HG02623 (cell line): ENCODE data around the gene LEMD2.
A peak's percentile ranks its signal among the peaks of the same experiment; 100 is the strongest.
"Not testable (repeated sequence)": the region's sequence is repeated elsewhere in the genome, so short reads cannot be mapped to it uniquely, and the experiment has no call there.

ENCODE experiments used
- ATAC-seq: cut with Tn5 transposase; IDR thresholded peaks from one replicate; pipeline ENCODE4 v1.9.1; 2021; ENCODE audit warnings: moderate library complexity; ENCODE audit not compliant: unreplicated experiment

Gene LEMD2

DNA sequence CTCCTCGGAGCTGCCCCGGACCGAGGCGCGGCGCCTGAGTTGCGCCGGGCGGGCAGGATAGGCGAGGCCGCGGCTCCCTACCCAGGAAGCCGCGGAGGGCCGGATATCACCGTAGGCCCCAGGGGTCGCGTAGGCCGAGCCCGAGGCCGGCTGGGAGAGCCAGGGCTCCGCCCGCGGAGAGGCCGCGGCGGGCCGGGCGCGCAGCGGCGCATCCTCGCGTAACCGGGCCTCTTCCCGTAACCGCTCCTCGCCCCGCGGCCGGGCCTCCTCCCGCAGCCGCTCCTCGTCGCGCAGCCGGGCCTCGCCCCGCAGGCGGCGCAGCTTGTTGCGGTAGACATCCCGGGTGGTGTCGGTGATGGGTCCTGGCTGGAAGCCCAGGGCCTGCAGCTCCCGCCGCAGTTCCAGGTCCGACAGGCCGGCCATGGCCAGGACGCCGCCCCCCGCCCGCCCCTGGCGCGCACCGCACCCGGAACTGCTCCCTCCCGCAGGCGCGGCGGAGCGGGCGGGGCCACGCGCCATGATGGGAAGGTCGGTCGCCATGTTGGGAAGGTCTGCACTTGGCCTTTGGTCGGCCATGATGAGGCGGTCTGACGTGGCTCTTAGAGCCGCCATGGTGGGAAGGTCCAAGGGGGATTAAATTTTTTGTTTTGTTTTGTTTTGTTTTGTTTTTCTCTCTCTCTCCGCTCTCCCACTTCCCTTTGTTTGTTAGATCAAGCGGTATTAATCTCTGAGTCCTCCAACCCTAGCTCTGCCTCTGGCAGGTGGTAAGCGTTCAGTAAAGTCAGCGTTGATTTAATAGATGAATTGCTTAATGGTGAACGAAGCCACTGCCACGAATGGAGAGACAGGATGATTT, at the start of gene LEMD2:
Gene LEMD2 (minus strand): TSS at position 437 of the 856 bp plus-strand sequence. CDS start 14 bp downstream, at position 423.
- ATAC-seq, result peak; percentile 71

DNA sequence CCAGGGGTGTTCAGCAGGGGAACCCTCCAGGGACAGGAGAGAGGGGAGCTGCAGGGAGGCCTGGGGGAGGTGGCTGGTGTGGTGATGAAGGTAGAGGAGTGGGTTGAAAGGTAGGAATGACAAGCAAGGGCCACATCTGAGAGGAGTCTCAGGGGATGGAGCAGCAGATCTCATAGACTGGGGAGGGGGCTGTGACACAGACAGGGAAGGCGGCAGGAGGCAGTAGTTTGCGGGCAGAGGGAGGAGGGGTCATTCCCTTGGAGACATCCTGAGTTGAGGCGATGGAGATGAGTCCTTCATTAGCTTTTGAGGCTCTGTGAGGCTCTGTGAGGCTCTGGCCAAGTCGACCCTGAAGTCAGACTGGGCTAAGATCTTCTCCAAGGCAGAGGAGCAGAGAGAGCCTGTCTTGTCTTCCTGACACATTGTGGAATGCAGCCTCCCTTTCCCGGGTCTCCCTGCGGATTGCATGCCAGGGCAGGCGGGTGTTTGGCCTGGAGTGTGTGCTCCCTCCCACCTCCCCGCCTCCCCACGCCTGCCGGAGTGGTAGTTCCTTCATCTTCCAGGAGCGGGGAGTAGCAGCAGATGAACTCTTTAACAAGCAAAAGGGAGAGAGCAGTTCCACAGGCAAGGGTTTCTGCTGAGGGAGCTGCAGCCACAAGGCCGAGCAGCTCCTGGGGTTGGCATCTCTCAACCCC, 49.2 kb upstream of the LEMD2 start:
- no peak for ATAC-seq

DNA sequence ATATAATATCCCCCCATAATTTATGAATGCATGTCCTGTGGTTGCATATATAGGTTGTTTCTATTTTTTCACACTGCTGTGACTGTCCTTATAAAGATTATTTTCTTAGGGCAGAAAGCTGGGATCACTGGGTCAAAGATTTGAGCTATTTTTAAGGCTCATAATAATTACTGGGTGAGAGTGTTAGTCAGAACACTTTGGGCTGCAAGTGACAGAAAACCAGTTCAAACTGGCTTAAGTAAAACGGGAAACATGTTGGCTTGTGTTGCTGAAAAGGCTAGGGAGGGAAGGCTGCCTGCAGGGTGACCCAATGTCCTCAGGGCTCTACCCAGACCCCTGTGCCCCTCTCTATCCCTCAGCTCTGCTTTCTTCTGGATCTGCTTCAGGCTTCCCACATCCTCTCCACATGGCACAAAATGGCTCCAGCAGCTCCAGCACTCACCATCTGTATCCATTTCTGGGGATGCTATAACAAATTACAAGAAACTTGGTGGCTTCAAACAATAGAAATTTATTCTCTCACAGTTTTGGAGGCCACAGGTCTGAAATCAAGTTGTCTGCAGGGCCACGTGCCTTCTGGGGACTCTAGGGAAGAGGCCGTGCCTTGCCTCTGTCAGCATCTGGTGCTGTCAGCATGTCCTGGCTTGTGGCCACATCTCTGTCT, 48.0 kb upstream of the LEMD2 start:
- no peak for ATAC-seq

DNA sequence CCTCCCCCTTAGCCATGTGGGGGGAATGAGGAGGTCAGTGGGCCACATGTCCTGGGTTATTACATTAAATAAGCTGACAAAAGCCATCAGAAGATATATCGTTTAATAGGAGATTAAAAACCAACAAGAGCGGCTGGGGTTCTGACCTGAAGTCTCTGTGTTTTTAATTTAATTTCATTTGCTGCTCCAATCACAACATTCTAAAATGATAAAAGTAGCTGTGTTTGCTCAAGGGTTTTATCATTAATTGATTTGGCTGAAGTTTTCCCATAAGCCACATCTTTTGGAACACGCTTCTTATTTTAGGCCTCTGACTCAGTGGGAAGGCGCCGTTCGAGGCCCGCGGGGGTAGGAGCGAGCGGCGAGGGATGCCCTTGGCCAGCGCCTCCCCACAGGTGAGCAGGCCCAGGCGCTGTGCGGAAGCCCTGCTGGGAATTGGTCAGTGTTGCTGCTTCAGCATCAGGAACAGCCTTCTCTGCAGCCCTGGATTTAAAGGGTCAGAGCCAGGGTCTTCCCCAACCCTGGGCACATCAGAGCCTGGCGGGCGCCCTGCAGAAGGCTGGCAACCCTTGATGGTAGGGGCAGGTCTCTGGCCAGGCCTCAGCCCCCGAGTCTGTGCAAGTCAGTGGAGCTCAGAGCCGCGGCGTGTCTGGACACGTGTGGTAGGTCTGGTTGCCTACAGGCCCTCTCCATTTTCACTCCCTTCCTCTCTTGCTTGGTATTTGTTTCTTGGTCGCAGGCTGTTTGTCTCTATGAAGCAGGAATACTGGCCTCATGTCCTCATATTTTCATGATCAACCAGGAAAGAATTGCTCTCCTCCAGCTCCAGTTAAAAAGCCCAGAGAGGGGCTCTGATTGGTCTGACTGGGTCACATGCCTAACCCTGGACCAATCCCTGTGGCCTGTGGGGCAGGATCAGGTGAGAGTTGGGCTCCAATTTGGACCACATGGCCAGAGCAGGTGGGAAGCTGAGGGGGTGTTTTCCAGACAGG, 45.8 kb upstream of the LEMD2 start:
- ATAC-seq, result no peak

DNA sequence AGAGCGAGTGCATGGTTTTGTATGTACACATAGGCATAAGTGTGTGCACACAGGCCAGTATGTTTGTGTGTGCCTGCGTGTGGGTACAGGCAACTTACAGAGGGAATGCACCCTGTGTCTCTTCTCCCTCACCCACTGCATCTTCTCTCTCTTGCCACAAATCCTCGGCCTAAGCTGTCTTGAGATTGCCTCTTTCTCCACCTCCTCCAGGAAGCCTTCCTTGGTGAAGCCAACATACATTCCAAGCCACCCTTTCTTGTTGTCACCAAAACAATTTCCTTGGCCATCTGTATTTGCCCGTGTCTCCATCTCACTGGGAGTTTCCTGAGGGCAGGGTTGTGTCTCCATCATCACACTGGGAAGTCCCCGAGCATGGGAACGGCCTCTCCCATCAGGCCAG, 44.7 kb upstream of the LEMD2 start:
- no peak for ATAC-seq

DNA sequence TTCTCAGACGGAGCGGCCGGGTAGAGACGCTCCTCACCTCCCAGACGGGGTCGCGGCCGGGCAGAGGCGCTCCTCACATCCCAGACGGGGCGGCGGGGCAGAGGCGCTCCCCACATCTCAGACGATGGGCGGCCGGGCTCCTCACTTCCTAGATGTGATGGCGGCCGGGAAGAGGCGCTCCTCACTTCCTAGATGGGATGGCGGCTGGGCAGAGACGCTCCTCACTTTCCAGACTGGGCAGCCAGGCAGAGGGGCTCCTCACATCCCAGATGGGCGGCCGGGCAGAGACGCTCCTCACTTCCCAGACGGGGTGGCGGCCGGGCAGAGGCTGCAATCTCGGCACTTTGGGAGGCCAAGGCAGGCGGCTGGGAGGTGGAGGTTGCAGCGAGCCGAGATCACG, 43.9 kb upstream of the LEMD2 start:
- not testable (repeated sequence) for ATAC-seq

DNA sequence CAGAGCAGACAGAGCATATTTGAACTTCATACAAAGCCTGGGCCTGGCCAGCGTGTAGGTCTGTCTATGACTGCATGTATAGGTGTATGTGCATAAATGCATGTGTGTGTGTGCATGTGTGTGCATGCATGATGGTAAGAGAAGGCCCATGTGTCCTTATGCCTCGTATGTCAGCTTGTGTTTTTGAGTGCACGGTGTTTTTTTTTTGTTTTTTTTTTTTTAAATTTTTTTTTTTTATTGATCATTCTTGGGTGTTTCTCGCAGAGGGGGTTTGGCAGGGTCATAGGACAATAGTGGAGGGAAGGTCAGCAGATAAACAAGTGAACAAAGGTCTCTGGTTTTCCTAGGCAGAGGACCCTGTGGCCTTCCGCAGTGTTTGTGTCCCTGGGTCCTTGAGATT, 42.8 kb upstream of the LEMD2 start:
- not testable (repeated sequence) for ATAC-seq

DNA sequence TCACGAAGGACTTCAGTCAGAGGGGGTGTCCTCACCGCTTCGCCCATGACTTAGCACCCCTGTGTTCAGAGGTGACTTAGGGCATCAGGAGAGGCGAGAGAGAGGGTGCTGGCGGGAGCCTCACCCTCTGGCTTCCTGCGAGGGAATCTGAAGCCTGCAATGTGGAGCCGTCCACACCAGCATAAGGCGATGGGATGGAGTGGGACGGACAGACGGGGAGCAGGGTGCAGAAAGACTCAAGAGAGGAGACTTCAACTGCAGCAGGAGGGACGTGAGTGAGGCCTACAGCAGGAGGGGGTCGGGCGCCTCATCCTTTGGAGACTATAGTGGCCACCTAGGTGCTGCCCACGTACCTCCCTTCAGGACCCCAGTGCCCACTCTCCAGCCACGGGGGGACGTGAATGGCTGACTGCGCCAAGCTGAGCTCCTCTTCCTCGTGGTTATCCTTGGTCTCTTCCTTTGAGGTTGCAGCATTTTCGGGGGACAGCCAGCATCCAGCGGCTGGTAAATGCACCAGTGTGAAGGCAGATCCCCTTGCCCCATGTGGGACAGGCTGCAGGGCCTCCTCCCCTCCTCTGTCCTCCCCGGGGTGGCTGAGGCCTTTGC, 41.8 kb upstream of the LEMD2 start:
- ATAC-seq, result no peak

DNA sequence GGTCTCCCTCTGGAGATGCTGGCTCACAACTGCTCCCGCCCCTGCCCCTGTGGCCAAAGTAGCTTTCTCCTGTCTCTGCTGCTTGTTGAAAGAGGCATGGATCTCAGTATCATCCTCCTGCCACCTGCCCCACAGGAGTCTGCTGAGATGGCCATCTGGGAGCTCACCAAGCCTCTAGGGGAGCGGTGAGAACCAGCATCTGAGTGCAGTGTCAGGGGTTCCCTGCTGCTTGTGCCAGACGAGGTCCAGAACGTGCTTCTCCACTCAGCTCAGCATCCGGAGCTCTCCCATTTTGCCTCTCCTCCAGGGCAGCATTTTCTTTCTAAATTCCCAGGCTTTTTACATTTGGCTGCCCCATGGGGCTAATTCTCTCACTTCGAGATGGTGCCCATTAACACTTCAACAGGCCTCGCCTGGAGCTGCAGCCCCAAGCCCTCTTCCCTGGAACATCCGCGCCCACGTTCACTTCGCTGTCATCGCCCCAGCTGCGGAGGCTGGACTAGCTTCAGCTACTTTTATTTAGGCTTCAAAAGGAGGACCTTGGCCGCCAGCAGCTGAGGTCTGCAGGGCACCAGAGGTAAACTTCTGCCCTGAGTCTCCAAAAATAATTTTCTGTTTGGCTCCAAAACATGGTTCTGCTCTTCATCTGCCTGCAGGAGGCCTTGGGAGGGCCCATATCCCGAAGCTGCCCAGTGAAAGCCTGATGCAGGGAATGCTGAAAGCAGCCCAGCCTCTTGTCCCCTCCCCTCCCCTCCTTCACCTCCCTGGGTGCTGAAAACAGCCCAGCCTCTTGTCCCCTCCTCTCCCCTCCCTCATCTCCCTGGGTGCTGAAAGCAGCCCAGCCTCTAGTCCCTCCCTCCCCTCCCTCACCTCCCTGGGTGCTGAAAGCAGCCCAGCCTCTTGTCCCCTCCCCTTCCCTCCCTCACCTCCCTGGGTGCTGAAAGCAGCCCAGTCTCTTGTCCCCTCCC, 40.1 kb upstream of the LEMD2 start:
- ATAC-seq, result no peak

DNA sequence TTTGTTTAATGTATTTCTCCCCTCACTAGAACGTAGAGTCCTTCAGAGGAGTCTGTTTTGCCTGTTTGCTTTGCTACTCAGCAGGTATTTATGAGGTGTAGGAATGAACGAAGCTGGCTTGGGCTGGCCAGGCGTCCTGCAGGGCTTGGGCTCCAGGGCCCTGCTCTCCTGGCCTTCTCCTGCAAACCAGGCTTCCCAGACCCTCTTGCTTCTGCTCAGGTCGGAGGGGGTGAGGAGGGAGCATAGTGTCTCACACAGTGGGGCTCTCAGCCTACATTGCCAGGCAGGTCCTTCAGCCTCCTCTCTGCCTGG, 39.5 kb upstream of the LEMD2 start:
- no peak for ATAC-seq

DNA sequence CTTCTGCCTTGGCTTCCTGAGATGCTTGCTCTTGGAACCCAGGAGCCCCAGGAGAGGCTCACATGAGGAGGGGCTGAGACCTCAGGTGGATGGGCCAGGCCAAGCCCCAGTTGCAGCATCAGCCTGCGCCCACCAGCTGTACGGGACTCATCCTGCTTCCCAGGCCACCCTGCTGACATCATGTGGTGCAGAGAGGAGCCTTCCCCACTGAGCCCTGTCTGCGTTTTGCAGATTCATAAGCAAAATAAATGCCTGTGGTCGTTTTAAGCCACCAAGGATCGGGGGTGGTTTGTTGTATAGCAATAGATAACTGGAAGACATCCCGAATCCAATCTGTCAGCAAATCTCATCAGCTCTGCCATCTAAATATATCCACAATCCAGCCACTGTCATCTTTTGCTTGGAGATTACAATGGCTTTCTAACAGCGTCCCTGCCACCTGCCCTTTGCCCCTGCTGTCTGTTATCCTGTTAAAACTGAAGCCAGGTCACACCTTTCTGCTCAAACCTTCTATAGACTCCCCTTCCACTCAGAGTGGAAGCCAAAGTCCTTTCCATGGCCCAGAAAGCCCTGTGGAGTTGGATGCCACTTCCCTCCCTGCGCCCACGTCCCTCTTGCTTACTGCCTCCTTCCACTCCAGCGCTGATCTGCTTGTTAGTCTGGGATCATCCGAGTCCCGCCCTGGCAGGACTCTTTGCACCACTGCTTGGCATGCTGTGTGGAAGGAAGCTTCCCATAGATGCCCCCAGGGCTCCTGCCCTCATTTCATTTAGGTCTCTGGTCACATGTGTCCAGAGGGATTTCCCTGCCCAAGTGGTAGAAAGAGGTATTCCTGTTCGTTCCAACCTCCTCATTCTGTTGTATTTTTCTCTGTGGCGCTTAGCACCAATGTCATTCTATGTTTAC, 38.9 kb upstream of the LEMD2 start:
- ATAC-seq, result no peak

DNA sequence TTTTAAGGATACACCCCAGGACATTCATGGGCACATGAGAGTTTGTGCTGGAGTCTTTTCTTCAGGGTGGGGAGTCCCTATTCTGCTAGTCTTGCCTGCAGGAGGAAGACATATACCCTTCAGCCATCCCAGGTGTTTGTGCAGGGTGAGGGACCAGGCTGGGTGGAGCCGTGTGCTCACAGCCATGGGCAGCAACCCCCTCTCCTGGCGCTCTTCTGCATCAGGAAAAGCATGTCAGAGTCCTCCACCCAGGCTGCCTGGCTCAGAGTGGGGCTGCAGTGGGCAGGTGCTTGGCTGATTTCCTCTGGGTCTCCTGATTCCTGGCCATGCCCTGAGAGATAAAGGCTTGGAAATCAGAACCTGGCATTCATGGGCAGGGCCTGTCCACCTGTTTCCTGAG, 37.6 kb upstream of the LEMD2 start:
- ATAC-seq, result no peak

DNA sequence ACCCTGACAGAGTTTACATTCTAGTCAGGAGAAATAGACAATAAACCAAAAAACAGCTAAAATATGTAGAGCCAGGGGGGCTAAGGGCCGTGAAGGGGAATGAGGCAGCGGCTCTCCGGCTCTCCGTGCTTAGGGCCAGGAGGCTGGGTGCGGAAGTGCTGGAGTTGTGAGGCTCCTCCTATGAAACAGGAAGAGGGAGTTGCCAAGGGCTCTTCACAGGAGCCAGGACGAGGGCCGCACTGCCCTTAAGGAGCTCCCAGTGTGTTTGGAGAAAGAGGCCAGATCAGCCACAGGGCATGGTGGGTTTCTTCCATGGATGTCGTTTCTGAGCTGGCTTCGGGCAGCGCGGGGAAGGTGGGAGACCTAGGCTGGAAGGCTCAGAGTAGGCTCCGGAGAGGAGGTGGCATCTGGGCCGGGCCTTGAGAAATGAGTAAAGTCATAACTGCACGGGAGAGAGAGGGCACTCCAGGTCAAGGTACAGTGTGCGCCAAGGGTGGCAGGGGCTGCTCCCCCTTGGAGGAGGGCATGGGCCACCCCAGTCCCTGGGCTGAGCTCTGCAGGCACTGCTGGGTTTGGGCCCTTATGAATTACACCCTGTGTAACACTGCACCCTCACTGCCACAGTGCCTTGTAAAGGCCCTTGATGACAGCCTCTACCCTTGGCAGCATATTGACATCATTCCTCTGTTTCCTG, 35.7 kb upstream of the LEMD2 start:
- ATAC-seq, result no peak

DNA sequence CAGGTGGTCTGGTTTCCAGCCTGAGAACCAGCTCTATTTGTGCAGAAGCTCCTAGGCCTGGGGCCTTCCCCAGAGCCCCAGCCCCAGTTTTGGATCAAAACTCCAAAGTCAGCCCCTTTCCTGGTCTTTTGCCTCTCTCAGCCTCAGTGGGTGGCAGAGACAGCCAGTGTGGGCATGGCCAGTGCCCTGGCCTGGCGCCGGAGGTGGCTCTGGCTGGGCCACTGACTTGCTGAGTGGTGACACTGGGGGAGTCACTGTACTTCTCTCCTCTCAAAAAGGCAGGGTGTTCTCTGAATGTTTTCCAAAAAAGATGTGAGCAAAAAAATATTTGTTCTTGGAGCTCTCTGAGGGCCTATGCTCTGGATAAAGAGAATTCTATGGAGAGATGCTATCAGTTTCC, 34.9 kb upstream of the LEMD2 start:
- no peak for ATAC-seq

DNA sequence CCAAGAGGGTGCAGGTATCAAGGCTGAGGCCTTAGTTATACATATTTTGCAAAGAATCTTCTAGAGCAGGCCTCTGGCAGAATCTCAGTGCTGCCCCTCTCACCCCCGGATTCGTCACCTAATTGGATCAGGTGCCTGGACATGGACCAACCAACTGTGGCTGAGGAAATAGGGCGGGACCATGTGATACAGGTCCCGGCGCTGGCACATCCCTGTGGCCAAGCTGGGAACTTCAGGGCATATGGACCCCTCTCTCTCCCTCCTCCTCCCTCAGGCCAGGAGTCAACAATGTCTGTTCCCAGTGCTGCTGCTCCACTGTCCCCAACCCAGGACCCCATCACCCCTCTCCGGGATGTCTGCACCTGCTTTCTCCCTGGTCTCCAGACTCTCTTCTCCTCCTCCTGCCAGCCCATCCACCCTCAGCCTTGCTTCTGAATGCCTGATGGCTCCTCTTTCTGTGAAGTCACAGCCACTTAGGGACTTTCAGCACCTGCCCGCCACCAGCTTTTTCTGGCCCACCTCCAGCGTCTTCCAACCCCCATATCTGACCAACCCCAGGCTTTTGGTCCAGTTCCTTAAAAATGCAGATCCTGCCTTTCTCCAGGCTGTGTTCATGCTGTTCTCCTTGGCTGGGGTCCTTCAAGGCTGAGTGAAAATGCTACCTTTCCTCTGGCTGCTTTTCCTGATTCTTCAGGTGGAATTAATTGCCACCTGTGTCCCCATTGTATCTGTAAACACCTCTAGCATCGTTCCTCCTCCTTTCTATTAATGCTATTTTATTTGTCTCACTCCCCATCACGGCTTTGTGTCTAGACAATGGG, 33.9 kb upstream of the LEMD2 start:
- ATAC-seq, result no peak

DNA sequence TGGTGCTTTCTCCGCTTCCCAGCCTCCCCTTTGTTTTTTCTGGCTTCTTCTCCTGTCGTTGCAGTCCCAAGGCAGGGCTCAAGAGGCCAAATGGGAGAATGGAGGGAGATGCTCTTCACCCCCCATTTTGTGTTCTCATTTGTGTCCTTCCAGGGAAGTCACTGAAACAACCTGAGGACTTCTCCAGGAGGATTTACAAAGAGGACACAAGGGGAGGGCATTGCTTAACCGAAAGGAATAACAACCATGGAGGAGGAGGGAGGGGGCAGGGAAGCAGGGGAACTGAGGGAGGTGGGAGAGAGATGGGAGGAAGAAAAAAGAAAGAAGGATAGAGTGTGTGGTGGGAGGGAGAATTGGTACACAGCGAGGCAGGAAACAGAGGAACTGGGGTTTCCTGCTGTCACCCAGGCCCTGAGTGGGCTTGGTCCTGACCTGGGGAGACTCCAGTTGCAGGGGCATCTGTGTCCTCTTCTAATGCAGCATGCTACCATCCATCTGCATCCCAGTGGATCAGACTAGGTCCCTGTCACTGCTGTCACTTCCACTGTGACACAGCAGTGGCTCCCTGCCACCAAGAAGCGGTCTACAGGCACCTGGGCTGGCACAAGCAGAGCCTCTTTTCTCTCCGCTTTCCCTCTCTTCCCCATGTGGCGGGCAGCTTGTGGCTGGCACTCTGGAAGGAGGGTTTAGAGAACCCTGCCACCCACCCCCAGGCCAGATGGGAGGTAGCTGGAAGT, 32.0 kb upstream of the LEMD2 start:
- no peak for ATAC-seq
